Activated CD8-positive, alpha-beta T cell treated with anti-CD3 and anti-CD28 coated beads for 36 hours (primary cell): Measurements from ENCODE around the gene FAM47B. TPM values are rescaled to one million over a fixed set of nuclear protein-coding genes. Genes with fewer than 3 reads are reported as not detected.

Experiments used
- ATAC-seq: fragments of 200-7000 bp; cut with Tn5 transposase; one replicate; pipeline ENCODE4 v1.10.0; 2021; ENCODE audit warnings: mild to moderate bottlenecking, moderate library complexity
- CTCF ChIA-PET: fragments of 350-600 bp; sonication (Branson Sonifier 250); formaldehyde crosslinking; loops from one replicate; lab custom pipeline; 2021; ENCODE audit warnings: antibody characterized with exemption; lab: Charles Lee
- POLR2A ChIA-PET: fragments of 350-600 bp; sonication (Branson Sonifier 250); formaldehyde crosslinking; loops from one replicate; lab custom pipeline; 2021; ENCODE audit warnings: antibody characterized with exemption; lab: Charles Lee
- DNase-seq: peaks from one replicate; pipeline ENCODE4 v3.0.0-alpha.2; 2020
- H3K27ac Mint-ChIP-seq: one replicate; pipeline ENCODE4 v1.8.0; 2021; ENCODE audit warnings: mild to moderate bottlenecking, mixed read lengths
- H3K27me3 Mint-ChIP-seq: one replicate; pipeline ENCODE4 v1.8.0; 2021; ENCODE audit warnings: mixed read lengths
- H3K36me3 Mint-ChIP-seq: one replicate; pipeline ENCODE4 v1.8.0; 2021; ENCODE audit warnings: low read depth, mixed read lengths
- H3K4me1 Mint-ChIP-seq: one replicate; pipeline ENCODE4 v1.8.0; 2021; ENCODE audit warnings: low read depth, mixed read lengths
- H3K4me3 Mint-ChIP-seq: one replicate; pipeline ENCODE4 v1.8.0; 2021; ENCODE audit warnings: mild to moderate bottlenecking, moderate library complexity, mixed read lengths
- H3K9me3 Mint-ChIP-seq: one replicate; pipeline ENCODE4 v1.8.0; 2021; ENCODE audit warnings: mixed read lengths
- intact Hi-C: fragments of 100-400 bp; cut with micrococcal nuclease; formaldehyde crosslinking; loops from one replicate; pipeline ENCODE4 v1.10.0; 2022
- total RNA-seq, 2 experiments: library from RNA; stranded (reverse); gene quantifications; one replicate each; pipeline ENCODE4 v1.2.3, GENCODE V29; 2021
- TF ChIP-seq, protein P1 (sequence below): fragments of 200-600 bp; IDR thresholded peaks from one replicate; pipeline ENCODE4 v1.8.0; 2022; ENCODE audit warnings: antibody characterized with exemption, mild to moderate bottlenecking

The FAM47B gene
- total RNA-seq, 2 experiments from 2014 or later: not detected

DNA sequence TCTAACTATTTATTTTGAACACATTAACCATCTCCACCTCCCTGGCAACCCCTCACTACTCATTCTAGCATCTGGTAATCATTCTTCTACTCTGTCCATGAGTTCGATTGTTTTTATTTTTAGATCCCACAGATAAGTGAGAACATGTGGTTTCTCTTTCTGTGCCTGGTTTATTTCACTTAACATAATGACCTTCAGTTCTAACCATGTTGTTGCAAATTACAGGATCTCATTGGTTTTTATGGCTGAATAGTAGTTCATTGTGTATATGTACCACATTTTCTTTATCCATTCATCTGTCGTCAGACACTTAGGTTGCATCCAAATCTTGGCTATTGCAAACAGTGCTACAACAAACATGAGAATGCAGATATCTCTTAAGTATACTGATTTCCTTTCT is 33.4 kb upstream of the FAM47B start:
- no peaks in the 10 kb centered on the region for H3K27me3 Mint-ChIP-seq
- no peaks in the 10 kb centered on the region for H3K4me1 Mint-ChIP-seq
- TF ChIP-seq, protein P1, sequence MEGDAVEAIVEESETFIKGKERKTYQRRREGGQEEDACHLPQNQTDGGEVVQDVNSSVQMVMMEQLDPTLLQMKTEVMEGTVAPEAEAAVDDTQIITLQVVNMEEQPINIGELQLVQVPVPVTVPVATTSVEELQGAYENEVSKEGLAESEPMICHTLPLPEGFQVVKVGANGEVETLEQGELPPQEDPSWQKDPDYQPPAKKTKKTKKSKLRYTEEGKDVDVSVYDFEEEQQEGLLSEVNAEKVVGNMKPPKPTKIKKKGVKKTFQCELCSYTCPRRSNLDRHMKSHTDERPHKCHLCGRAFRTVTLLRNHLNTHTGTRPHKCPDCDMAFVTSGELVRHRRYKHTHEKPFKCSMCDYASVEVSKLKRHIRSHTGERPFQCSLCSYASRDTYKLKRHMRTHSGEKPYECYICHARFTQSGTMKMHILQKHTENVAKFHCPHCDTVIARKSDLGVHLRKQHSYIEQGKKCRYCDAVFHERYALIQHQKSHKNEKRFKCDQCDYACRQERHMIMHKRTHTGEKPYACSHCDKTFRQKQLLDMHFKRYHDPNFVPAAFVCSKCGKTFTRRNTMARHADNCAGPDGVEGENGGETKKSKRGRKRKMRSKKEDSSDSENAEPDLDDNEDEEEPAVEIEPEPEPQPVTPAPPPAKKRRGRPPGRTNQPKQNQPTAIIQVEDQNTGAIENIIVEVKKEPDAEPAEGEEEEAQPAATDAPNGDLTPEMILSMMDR: no peak
- no peak overlapping the region for H3K27ac Mint-ChIP-seq
- no peaks in the 10 kb centered on the region for H3K9me3 Mint-ChIP-seq
- DNase-seq (no peak), ATAC-seq (no peak)
- POLR2A ChIA-PET: no interaction called here
- intact Hi-C loops: no loop called here
- no peaks in the 10 kb centered on the region for H3K36me3 Mint-ChIP-seq
- no peak overlapping the region for H3K4me3 Mint-ChIP-seq
- CTCF ChIA-PET: no interaction called here

DNA sequence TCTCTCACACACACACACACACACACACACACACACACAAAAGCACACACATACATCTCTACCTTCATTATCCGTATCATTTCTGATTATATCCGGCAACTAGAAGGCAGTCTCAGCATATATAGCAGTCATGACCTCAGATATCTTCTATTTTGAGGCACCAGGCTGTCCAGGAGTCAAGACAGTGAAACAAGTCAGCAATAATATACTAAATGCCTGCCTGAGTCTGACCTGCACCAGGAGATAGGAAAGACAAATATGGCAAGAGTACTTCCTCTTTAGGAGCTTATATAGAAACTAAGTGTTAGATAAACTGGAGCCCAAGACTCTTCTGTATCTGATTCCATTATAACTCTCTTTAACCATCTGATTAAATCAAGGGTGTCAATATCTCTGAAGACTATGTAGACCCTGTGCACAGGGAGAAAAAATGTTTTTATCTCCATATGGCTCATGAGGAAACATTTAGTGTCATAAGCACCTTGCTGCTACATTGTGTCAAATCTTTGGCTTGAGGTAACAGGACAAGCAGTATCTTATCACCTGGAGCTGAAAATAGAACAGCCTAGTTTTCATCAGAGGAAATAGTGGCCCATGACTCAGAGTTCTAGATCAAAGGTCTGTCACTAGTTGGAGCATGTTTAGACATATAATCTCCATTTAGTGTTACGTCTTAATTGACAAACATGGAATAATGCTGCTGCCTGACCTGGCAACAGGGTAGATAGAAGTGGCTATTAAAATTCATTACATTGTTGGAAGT is 27.0 kb upstream of the FAM47B start:
- TF ChIP-seq, protein P1: no peak
- H3K4me1 Mint-ChIP-seq: no peaks in the 10 kb centered on the region
- intact Hi-C loops: no loop called here
- no peak overlapping the region for H3K4me3 Mint-ChIP-seq
- ATAC-seq (no peak), DNase-seq (no peak)
- no peaks in the 10 kb centered on the region for H3K27me3 Mint-ChIP-seq
- H3K27ac Mint-ChIP-seq: no peak overlapping the region
- POLR2A ChIA-PET: no interaction called here
- CTCF ChIA-PET: no interaction called here
- H3K9me3 Mint-ChIP-seq: no peaks in the 10 kb centered on the region
- no peaks in the 10 kb centered on the region for H3K36me3 Mint-ChIP-seq

DNA sequence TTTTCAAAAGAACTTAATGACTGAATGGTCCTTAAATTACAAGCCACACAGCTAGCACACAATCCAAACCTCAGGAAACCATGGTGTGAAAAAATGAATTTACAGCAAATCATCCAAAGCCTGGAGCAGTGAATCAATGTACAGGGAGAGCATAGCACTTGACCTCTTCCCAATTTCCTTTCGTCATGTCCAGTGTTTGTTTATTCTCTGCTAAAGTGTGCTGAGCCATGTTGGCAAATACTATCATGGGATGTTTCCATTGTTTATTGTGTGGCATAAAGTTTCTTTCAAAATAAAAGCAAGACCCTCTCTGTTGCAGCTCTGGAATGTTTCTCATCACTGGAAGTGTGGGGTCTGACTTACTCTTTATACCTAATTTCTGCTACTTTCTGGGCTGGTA is 25.4 kb upstream of the FAM47B start:
- ChIA-PET CTCF (no interaction called here), POLR2A (no interaction called here)
- ATAC-seq (no peak), DNase-seq (no peak)
- no peaks in the 10 kb centered on the region for H3K4me1 Mint-ChIP-seq
- H3K9me3 Mint-ChIP-seq: no peaks in the 10 kb centered on the region
- H3K4me3 Mint-ChIP-seq: no peak overlapping the region
- no peaks in the 10 kb centered on the region for H3K27me3 Mint-ChIP-seq
- intact Hi-C loops: no loop called here
- no peak overlapping the region for H3K27ac Mint-ChIP-seq
- TF ChIP-seq, protein P1: no peak
- H3K36me3 Mint-ChIP-seq: no peaks in the 10 kb centered on the region

DNA sequence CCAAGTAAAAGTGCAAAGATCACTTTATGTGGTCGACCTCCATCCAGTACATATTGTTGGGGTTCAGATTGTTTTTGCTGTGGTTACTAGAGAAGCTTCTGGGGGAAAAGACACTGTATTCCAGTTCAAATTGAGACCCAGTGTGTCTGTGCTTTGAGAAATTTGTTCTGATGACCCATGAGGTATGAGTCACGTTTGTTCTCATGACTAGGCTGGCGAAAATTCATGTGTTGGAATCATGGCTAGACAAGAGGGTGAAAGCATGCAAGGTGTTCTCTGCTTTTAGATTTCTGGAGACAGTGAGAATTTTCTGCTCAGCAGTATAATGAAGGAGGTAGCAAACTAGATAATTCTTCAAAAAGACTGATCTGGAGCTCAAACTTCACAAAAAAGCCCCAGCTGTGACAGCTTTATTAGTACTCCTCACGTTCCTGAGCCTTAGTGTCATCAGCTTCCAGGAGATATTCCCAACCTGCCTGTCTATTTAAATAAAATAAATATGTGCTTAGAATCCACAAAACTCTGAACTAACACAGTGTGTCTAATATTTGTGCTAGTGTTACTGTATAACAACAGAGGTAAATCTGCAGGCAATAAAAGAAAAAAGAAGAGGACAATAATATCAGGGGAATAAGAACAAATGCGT is 24.4 kb upstream of the FAM47B start:
- Mint-ChIP-seq H3K27ac (no peak overlapping the region), H3K9me3 (no peaks in the 10 kb centered on the region), H3K4me1 (no peaks in the 10 kb centered on the region), H3K36me3 (no peaks in the 10 kb centered on the region), H3K27me3 (no peaks in the 10 kb centered on the region), H3K4me3 (no peak overlapping the region)
- ChIA-PET CTCF (no interaction called here), POLR2A (no interaction called here)
- intact Hi-C loops: no loop called here
- DNase-seq: no peak
- ATAC-seq: no peak
- TF ChIP-seq, protein P1: no peak

DNA sequence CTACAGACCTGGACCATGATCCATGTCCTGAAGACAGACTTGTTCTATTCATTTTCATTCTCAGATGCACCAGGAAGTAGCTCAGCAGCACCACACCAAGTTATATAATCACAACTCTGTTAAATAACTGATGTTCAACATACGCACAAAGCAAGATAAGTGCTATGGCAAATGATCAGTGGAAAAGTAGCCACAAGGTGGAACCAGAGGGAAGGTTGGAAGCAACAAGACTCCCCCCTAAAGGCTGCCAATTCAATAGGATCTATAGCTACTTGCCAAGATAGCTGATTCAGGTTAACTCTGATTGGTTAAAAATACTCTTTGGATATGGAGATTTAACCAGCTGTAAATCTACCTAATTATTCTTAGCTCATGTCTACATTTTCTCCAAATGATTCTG is 23.7 kb upstream of the FAM47B start:
- H3K36me3 Mint-ChIP-seq: no peaks in the 10 kb centered on the region
- POLR2A ChIA-PET: no interaction called here
- CTCF ChIA-PET: no interaction called here
- DNase-seq (no peak), ATAC-seq (no peak)
- no peak overlapping the region for H3K4me3 Mint-ChIP-seq
- H3K27me3 Mint-ChIP-seq: no peaks in the 10 kb centered on the region
- no peaks in the 10 kb centered on the region for H3K9me3 Mint-ChIP-seq
- H3K4me1 Mint-ChIP-seq: no peaks in the 10 kb centered on the region
- TF ChIP-seq, protein P1: no peak
- H3K27ac Mint-ChIP-seq: no peak overlapping the region
- intact Hi-C loops: no loop called here
